AG08396 (cell line): Measurements from ENCODE around the gene FAS.

Experiments
- DNase-seq: peaks from one replicate; pipeline ENCODE4 v3.0.0; 2012; ENCODE audit warnings: low spot score, mixed read lengths

Gene FAS

DNA sequence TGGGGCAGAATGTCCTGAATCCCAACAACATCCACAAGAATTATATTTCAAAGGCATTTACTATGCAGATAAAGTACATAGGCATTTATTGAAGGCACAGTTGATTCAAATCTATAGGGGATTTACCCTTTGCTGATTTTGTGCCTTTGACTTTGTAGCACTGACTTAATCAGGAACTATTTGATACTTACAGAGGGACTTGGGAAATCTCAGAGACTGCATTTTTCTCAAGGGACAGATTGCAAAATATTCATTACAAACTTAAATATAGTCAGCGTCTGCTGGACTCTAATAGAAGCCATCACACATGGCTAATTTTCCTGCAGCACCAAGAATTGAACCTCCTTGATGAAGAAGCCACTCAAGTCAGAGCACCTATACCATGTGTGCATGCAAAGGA is 44.9 kb downstream of the FAS start:
- no peak for DNase-seq

DNA sequence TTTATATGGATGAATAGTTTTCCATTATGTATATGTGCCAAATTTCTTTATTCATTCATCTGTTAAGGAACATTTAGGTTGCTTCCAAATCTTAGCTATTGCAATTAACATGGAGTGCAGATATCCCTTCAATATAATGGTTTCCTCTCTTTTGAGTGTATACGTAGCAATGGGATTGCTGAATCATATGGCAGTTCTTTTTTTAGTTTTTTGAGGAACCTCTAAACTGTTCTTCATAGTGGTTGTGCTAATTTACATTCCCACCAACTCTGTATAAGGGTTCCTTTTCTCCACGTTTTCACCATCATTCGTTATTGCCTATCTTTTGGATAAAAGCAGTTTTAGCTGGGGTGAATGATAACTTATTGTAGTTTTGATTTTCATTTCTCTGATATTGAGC is 46.5 kb downstream of the FAS start:
- no peak for DNase-seq

DNA sequence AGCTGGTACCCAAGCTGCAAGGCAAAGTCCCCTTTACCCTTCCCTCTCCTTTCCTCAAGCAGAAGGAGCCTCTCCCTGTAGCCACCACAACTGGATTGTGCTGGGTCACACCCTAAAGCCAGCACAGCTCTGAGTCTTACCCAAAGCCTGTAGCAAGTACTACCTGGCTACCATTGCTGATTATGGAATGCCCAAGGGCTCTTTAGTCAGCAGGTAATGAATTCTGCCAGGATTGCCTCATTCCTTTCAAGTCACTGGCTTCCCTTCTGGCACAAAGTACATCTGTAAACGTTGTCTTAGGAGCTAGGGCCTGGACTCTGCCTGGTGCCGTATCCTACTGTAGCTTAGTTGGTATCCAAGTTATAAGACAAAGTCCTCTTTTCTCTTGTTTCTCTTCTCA is 52.0 kb downstream of the FAS start:
- no peak for DNase-seq

- DNase-seq, result no peak
These were observed 52.5 kb downstream of the FAS start for GRCh38 chr10:89043052-89043451.

GRCh38 chr10:89047397-89047796 is 56.8 kb downstream of the FAS start:
- no peak for DNase-seq

DNA sequence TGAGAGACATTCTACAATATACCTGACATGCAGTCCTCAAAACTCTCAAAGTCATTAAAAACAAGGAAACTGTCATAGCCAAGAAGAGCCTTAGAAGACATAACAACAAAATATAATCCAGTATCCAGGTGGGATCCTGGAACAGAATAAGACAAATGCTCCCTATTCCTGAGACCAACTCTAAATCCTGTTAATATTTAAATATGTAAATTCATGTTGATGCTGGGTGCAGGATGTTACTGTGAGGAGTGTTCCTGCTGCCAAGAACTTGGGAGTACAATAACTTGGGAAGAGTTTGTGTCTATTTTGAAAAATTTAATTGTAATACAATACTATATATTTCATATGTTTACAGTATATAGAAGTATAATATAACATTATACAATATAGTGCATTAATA is 61.0 kb downstream of the FAS start:
- no peak for DNase-seq

DNA sequence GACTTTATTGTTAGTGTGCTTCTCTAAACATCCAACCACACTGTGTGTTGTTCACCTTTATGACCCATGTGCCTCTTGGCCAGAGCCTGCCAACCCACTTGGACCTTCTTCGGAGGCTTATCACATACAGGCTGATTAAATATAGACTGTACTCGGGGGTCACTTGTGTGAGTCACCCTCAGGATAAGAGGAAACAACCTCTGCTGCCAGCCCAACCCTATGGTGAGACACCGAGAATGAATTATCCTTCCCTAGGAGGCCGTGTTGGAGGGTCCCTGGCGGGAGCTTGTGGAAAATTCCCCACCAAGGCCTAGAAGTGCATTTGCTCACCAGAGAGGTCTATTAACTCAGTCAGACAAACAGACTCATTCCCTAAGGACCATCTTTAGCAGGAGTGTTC is 63.0 kb downstream of the FAS start:
- DNase-seq, result no peak

- DNase-seq, result no peak
These were observed 64.6 kb downstream of the FAS start for GRCh38 chr10:89055159-89055558.

- no peak for DNase-seq
These were observed 72.3 kb downstream of the FAS start for GRCh38 chr10:89062861-89063260.

DNA sequence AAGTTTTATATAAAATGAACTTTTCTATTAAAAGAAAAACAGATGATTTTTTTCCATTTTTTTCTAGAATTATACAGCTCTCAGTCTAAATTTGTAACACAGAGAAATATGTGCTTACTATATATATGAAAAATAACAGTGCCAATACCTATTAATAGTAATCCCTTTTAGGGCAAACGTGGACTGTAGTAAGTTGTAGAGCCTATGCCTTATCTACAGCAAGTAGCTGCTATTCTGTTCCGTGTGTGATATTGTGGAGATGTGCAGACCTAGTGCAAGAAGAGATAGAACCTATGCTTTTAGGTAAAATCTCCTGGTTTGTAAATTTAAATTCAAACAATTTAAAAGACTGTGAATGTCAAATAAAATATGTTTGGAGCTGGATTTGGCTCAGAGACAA is 72.9 kb downstream of the FAS start:
- DNase-seq, result no peak

DNA sequence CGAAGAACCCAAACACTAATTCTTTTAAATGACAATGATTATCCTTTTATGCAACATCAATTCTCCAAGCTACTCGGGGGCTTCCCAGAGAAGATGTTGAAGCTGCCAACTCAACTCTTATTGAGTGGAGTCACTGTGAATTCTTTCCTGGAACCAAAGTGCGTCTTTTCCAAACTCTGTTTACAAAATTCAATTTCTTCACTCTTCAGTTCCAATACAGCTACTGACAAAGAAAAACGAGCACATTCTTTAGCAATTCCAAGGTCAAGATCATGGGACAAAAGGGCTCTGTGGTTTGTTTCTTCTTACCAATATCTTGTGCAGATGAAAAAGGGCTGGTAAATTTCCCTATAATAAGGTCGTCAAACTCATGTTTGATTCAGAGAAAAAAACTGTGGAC is 74.2 kb downstream of the FAS start:
- DNase-seq, result no peak
